HFFc6 (cell line): Measurements from ENCODE around the gene NEURL4. TPM values are rescaled to one million over a fixed set of nuclear protein-coding genes. Genes with fewer than 3 reads are reported as not detected.
A peak's percentile ranks its signal among the peaks of the same experiment; 100 is the strongest.

Experiments
- DNase-seq: peaks from one replicate; pipeline ENCODE4 v3.0.0-alpha.2; 2018
- H3K27ac Mint-ChIP-seq: 2 replicates; pipeline ENCODE4 v1.8.0; 2020; ENCODE audit warnings: mild to moderate bottlenecking, mixed read lengths
- H3K27me3 Mint-ChIP-seq: 2 replicates; pipeline ENCODE4 v1.8.0; 2021; ENCODE audit warnings: mild to moderate bottlenecking, moderate library complexity, mixed read lengths; ENCODE audit not compliant: insufficient read depth
- H3K36me3 Mint-ChIP-seq: 2 replicates; pipeline ENCODE4 v1.8.0; 2021; ENCODE audit warnings: low read depth, mixed read lengths
- H3K4me1 Mint-ChIP-seq: 2 replicates; pipeline ENCODE4 v1.8.0; 2020; ENCODE audit warnings: low read depth, mixed read lengths
- H3K4me3 Mint-ChIP-seq: 2 replicates; pipeline ENCODE4 v1.8.0; 2020; ENCODE audit warnings: mild to moderate bottlenecking, moderate library complexity, mixed read lengths
- H3K9me3 Mint-ChIP-seq: 2 replicates; pipeline ENCODE4 v1.8.0; 2020; ENCODE audit warnings: mild to moderate bottlenecking, mixed read lengths
- total RNA-seq, 6 experiments: library from RNA; stranded (reverse); fragmentation: NEBNext Ultra II Directional; extraction: Animal tissue kit (Norgen Biotek cat#: 25700); gene quantifications; 2 replicates in 1 of 6; 3 replicates in 5 of 6; pipeline ENCODE4 v1.2.3, GENCODE V29; 2021
- TF ChIP-seq, protein P1 (sequence below): fragments of 200-600 bp; sonication (generic); IDR thresholded peaks from 2 replicates; pipeline ENCODE4 v1.5.0; 2021; ENCODE audit warnings: antibody characterized with exemption, mild to moderate bottlenecking

The NEURL4 gene
- total RNA-seq, 6 experiments from 2014 or later = 18.7 to 24.6 (median 20.4) TPM

DNA sequence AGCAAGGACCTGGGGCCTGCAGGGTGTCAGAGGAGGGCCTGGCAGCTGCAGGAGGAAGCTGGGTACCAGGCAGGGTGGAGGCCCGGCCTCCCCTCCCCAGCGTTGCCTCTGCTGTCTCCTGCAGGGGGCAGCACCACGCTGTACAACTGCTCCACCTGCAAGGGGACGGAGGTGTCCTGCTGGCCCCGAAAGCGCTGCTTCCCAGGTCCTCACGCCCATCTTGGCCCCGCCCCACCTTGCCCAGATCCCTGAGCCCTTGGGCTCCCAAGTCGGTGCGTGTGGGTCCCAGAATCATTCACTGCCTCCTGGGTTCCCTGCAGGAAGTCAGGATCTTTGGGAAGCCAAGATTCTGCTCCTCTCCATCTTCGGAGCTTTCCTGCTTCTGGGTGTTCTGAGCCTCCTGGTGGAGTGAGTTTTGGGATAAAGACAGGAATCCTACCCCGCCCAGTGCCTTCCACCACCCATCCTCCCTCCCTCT lies 27.0 kb upstream of the NEURL4 start:
- Mint-ChIP-seq H3K4me1 (peaks cover 34% of the 10 kb centered on the region), H3K27me3 (0 out of 2 replicates have a peak, but pooled peaks cover 2% of the 10 kb centered on the region), H3K9me3 (no peaks in the 10 kb centered on the region), H3K4me3 (no peak overlapping the region), H3K36me3 (no peaks in the 10 kb centered on the region), H3K27ac (no peak overlapping the region)
- TF ChIP-seq, protein P1, sequence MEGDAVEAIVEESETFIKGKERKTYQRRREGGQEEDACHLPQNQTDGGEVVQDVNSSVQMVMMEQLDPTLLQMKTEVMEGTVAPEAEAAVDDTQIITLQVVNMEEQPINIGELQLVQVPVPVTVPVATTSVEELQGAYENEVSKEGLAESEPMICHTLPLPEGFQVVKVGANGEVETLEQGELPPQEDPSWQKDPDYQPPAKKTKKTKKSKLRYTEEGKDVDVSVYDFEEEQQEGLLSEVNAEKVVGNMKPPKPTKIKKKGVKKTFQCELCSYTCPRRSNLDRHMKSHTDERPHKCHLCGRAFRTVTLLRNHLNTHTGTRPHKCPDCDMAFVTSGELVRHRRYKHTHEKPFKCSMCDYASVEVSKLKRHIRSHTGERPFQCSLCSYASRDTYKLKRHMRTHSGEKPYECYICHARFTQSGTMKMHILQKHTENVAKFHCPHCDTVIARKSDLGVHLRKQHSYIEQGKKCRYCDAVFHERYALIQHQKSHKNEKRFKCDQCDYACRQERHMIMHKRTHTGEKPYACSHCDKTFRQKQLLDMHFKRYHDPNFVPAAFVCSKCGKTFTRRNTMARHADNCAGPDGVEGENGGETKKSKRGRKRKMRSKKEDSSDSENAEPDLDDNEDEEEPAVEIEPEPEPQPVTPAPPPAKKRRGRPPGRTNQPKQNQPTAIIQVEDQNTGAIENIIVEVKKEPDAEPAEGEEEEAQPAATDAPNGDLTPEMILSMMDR = peak; percentile 92
- DNase-seq = peak; percentile 32

GRCh38 chr17:7355573-7355972 lies 26.4 kb upstream of the NEURL4 start:
- H3K27ac Mint-ChIP-seq = no peak overlapping the region
- no peak overlapping the region for H3K4me3 Mint-ChIP-seq

DNA sequence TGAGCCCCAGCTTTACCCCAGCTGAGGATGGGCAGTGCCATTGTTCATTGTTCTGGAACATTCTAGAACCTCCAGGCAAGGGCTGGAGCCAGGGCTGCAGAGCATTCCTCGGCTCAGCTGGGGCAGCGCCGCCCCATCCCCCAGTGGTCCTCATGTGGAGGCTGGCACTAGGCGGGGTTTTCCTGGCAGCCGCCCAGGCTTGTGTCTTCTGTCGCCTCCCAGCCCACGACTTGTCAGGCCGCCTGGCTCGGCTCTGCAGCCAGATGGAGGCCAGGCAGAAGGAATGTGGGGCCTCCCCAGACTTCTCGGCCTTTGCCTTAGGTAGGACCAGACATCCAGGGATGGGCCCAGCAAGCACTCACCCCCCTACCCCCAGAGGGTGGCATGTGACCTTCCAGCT lies 25.9 kb upstream of the NEURL4 start, which contains the start of gene TMEM95:
TSS of gene TMEM95 (plus strand) at position 104 of the 400 bp plus-strand sequence. CDS start at position 153, 49 bp downstream.
- H3K9me3 Mint-ChIP-seq = no peaks in the 10 kb centered on the region
- no peaks in the 10 kb centered on the region for H3K36me3 Mint-ChIP-seq
- H3K27ac Mint-ChIP-seq = peak within 1 kb of the TSS; percentile 79
- no peak for DNase-seq
- H3K27me3 Mint-ChIP-seq = 0 out of 2 replicates have a peak, but pooled peaks cover 2% of the 10 kb centered on the region
- H3K4me3 Mint-ChIP-seq = peak within 1 kb of the TSS; percentile 73
- peaks cover 35% of the 10 kb centered on the region for H3K4me1 Mint-ChIP-seq
- TF ChIP-seq, protein P1 = no peak

More at GRCh38 chr17:7355573-7355972, 26.4 kb upstream of the NEURL4 start:
- no peaks in the 10 kb centered on the region for H3K36me3 Mint-ChIP-seq
- 0 out of 2 replicates have a peak, but pooled peaks cover 2% of the 10 kb centered on the region for H3K27me3 Mint-ChIP-seq
- H3K9me3 Mint-ChIP-seq = no peaks in the 10 kb centered on the region
- TF ChIP-seq, protein P1 = no peak
- peaks cover 34% of the 10 kb centered on the region for H3K4me1 Mint-ChIP-seq
- no peak for DNase-seq

GRCh38 chr17:7354262-7354843 lies 25.2 kb upstream of the NEURL4 start:
- TF ChIP-seq, protein P1 = no peak
- Mint-ChIP-seq H3K36me3 (no peaks in the 10 kb centered on the region), H3K4me1 (peaks cover 42% of the 10 kb centered on the region), H3K4me3 (peak overlapping the region; percentile 73), H3K27me3 (0 out of 2 replicates have a peak, but pooled peaks cover 2% of the 10 kb centered on the region), H3K27ac (peak overlapping the region; percentile 79), H3K9me3 (no peaks in the 10 kb centered on the region)
- DNase-seq = peak; percentile 74

GRCh38 chr17:7352910-7353635 lies 23.9 kb upstream of the NEURL4 start:
- Mint-ChIP-seq H3K27me3 (peaks cover 2% of the 10 kb centered on the region; the same call in 1 of the 2 replicates), H3K9me3 (no peaks in the 10 kb centered on the region), H3K36me3 (no peaks in the 10 kb centered on the region), H3K27ac (peak overlapping the region; percentile 93), H3K4me1 (peaks cover 53% of the 10 kb centered on the region), H3K4me3 (peak overlapping the region; percentile 91)
- TF ChIP-seq, protein P1 = no peak
- no peak for DNase-seq
